AML-193 (cell line): Measurements from ENCODE around the gene TALDO1.

Experiments used
- DNase-seq, 2 experiments: peaks; one replicate each; lab custom pipeline; 2025; lab: John Stamatoyannopoulos, UW

TALDO1 gene

GRCh38 chr11:747158-748006 lies at the start of gene TALDO1:
TALDO1 (plus strand) TSS chr11:747464; CDS start chr11:747482, 18 bp downstream.
- DNase-seq, result peak; percentile 81 to 83

DNA sequence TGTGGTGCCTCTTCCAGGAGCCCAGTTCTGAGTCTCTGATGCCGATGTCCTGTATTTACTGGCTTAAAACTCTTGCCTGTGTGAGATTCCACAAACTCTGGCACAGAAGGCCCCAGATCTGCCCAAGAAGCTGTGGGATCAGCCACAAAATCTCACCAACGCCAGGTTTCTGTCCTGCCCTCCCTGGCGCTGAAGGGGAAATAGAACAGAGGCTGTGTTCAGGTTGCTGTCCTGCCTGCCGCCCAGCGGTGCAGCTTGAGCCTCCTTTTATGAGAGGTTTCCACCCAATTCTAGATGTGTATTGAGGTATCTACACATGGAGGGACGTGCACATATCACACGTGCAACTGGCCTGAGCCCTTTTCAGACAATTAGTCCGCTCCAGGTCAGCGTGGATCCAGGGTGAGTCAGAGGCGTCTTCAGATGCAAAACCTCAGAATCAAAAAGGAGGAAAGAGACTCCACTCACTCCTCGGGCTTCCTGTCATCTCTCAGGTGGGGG lies 49.4 kb upstream of the TALDO1 start:
- no peak for DNase-seq

- no peak for DNase-seq
Measured at GRCh38 chr11:698493-699115, 48.7 kb upstream of the TALDO1 start.

DNA sequence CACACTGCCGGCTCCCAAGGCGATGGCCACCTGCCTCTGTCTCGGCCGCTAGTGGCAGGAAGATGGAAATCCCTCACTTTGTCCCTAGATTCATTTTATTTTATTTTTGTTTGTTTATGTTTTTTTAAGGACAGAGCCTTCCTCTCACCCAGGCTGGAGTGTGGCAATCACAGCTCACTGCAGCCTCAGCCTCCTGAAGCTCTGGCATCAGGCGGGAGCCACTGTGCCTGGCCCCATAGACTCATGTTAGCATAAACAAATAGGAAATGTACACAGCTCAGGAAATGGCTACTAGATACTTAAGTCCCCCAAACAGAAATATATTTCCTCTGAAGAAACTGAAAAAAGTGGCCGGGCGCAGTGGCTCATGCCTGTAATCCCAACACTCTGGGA lies 48.2 kb upstream of the TALDO1 start:
- DNase-seq, result no peak

GRCh38 chr11:699753-700152 lies 47.5 kb upstream of the TALDO1 start:
- DNase-seq, result no peak

- no peak for DNase-seq
Measured at GRCh38 chr11:701741-702461, 45.4 kb upstream of the TALDO1 start.

- DNase-seq, result no peak
Measured at GRCh38 chr11:702462-703461, 44.5 kb upstream of the TALDO1 start.

GRCh38 chr11:703506-703905 lies 43.8 kb upstream of the TALDO1 start:
- DNase-seq, result no peak

GRCh38 chr11:704228-704674 lies 43.0 kb upstream of the TALDO1 start:
- no peak for DNase-seq

GRCh38 chr11:704781-705645 lies 42.3 kb upstream of the TALDO1 start:
- no peak for DNase-seq

GRCh38 chr11:705646-706438 lies 41.4 kb upstream of the TALDO1 start, which contains the start of gene EPS8L2:
EPS8L2 (plus strand) TSS chr11:706231; CDS start chr11:709408, 3,177 bp downstream.
- no peak for DNase-seq

DNA sequence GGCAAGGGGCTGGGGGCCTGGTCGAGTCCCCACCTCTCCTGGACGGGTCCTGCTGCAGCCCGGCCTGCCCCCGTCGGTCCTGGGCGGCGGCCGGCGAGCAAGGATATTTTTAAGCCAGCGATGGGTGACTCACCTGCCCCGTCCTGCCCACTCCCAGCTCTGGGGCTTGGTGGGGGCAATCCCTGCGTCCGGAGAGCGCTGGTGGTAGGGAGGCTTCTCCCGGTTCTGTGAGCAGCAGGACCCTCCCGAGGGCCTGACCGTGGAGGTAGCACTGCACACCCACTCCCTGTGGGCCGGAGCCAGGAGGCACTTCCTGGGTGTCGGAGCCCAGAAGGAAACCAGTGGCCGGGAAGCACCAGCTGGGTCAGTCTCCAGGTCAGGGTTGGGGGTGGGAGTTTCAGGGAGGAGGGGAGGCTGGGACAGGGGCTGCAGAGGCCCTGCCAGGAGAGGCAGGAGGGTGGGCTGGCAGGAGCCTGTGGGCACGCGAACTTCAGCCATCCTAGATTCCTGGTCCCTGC lies 40.8 kb upstream of the TALDO1 start:
- no peak for DNase-seq

DNA sequence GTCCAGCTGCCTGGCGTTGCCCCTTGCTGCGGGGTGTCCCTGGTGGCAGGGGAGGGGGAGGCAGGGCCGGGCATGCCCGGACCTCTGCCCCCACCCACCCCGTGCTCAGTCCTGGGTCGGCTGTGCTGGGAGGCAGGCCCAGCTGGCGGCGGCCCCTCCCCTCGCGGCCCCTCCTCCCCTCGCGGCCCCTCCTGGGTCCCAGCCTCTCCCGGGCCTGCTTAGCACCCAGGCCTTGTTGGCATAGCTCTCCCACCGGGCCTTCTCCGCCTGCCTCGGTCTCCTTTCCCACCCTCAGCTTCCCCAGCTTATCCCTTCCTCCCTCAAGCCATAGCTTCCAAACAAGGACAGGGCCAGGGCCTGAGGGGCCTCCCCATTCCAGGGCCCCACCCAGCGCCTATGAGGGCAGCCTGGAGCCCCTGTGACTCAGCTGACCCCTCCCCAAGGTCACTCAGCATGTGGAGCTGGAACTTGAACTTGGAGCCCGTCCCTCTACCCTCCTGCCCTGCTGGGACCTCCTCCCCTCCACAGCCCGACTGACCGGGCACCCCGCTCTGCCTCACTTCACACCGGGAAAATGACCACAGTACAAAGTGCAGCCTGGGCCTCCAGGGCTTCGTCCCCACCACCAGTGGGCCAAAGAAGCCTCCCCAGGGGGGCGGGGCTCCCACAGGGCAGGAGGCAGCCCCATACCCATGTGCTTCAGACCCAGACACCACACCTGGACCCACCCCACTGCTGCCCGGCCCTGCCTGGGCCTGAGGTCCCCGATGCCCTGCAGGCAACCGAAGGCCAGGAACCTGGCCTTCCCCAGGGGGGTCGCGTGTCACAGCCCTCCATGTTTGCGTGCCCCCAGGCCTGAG lies 40.1 kb upstream of the TALDO1 start:
- DNase-seq, result no peak

DNA sequence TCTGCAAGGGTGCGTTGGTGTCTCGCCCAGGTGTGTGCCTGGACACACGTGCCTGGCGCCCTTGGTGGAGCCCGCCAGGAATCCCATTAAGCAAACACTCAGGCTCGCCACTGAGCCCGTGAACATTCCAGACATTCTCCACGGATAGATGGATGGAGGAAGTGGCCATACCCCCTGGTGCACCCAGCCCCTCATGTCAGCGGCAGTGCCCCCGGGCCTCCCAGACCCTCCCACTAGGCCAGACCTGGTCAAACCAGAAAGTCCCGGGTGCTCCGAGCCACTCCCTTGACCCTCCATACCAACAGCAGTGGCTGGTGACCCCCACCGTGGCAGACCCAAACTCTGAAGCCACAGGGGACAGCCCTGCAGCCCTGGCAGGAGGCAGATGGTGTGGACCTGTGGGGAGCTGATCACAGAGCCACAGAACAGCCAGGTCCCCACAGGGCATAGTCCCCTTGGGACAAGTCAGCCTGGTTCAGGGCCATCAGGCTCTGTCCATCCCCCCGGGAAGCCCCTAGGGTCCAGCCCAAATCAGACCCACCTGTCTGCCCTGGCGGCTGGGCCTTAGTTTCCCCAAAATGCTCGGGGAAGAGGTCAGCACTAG lies 39.3 kb upstream of the TALDO1 start:
- no peak for DNase-seq

DNA sequence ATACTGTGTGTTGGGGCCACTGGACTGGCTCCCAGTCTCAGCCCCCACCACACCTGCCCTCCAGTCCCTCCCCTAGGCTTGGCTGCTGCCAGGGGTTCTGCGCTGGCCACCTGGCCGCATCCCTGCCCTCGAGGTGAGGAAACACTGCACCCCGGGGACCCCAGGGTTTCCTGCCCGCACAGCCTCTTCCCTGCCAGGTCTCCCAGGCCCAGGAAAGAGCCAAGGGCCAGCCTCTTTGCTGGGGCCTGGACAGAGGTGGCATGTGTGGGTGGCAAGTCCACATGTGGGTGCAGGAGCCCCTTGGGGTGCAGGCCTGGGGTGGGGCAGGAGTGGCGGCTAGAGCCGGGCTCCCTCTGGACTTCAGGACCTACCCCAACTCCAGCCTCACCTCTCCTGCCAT lies 38.8 kb upstream of the TALDO1 start:
- DNase-seq, result no peak

- DNase-seq, result no peak
Measured at GRCh38 chr11:709109-709997, 37.9 kb upstream of the TALDO1 start.

- DNase-seq, result no peak
Measured at GRCh38 chr11:714436-714835, 32.8 kb upstream of the TALDO1 start.
